CD4-positive, alpha-beta T cell treated with Interleukin-15 for 4 hours (primary cell): ENCODE data around the gene PTPA.
"Not testable (repeated sequence)": the region's sequence is repeated elsewhere in the genome, so short reads cannot be mapped to it uniquely, and the experiment has no call there.

Experiments
- DNase-seq: peaks from one replicate; pipeline ENCODE4 v3.0.0-alpha.2; 2020; ENCODE audit warnings: low spot score

PTPA gene

DNA sequence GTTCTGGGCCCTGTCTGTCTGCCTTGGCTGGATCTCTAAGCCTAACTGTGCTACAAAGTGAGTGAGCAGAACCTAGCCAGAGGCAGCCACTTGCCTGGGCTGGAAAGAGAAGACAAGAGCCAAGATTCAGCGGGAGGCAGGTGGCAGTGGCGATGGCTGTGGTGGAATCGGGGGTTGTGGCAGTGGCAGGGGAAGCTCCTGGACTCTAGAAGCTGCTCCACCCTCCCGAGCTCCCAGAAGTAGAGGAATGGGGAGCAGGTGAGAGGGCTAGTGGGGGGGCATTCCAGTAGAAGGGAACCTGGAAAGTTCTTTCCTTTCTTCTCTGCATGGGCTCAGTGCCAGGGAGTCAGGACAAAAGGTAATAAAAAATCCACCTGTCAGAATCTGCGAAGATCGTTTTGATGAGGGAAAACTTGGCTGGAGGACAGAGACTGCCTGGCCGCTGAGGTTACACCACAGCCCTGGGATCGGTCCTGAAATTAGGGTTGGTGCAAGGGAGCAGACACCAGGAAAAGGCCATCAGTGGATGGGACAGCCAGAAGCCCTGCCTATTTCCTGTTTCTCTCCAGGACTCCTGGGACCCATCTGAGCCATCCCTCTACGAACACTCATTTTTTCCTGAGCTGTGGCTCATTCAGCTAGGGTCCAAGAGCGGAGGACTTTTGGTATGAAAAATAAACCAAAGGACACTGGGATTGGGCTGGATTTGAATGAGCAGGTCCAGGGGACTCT is 2.2 kb upstream of the PTPA start:
- no peak for DNase-seq

DNA sequence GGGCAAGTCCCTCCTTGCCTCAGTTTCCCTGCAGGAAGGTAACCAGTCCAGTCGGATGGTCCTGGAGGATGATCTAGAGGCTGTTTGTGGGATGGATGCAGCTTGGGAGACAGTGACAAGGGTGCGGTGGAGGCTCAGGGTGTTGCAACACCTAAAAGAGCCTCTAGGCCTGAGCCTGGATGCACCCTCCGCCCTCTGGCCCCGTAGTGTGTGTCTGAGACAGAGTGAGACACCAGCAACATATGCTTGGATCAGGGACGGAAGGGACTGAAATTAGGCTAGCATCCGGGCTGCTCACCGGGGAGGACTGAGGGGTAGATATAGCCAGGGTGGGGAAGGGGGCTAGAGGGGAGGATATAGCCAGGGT is 1.7 kb upstream of the PTPA start:
- DNase-seq, result no peak

DNA sequence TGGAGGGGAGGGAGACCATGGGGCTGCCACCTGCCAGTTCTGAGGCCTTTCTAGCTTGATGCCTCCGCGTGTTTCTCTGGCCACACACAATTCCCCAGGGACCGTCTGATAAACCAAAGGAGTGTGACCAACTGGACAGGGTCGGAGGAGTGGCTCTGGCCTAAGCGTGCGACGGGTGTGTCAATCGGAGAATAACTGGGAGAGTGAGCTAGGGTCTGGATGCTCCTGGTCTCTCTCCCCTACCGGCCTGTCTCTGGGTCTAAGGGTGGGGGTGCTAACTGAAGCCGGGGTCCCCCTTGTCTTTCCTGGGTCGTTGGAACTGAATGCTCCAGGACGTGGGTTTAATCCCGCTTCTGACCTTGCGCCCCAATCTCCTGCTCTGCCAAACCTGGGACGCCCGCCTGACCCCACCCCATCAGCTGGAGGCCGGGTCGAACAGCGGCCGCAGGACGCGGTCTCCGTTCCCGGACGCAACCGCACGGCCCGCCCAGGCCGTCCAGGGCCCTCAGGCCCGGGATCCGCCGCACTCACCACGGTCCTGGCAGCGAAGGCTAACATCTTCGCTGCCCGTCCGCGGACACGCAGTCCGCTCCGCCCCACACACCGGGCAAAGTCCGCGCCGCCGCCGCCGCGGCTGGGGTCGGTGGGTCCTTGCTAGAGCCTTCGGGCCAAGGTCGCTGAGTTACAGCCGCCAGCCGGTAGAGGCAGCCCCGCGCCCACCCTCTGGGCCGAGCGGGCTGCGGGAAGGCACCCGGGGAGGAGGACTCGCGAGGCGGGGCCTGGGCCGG is 1.1 kb upstream of the PTPA start:
- DNase-seq, result no peak

DNA sequence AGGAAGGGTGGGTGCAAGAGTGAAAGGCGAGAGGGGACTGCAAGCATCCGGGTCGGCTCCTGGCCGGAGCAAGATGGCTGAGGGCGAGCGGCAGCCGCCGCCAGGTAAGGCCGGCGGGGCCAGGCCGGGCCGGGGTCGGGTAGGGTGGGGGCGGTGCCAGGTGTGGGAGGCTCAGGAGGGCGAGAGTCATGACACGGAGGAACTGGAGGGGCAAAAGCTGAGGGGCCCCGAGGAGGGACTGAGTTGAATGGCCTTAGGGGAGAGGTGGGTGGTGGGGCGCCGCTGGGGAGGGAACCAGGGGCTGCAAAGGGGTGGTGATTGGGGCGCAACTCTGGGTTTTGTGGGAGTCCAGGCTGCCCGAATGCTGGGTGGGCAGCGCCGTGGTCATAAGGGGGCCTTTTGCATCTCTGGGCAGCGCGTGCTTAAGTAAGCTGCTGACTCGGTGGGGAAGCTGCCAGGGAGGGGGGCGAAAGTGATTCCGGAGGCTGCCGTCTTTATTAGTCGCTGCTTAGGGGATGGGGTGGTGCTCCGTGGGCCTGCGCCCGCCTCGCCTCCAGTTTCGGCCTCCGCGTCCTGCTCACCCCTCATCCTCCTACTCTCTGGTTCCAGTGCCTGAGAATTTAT is 425 bp downstream of the PTPA start:
- DNase-seq, result peak; percentile 2

DNA sequence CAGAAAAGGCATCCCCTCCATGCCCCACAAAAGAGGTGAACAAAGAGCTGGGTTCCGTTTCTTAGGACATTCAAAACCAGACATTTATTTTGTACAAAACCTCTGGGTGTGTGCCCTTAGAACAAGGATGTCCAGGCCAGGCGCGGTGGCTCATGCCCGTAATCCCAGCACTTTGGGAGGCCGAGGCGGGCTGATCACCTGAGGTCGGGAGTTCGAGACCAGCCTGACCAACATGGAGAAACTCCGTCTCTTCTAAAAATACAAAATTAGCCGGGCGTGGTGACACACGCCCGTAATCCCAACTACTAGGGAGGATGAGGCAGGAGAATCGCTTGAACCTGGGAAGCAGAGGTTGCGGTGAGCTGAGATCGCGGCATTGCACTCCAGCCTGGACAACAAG is 1.3 kb downstream of the PTPA start:
- DNase-seq, result not testable (repeated sequence)

DNA sequence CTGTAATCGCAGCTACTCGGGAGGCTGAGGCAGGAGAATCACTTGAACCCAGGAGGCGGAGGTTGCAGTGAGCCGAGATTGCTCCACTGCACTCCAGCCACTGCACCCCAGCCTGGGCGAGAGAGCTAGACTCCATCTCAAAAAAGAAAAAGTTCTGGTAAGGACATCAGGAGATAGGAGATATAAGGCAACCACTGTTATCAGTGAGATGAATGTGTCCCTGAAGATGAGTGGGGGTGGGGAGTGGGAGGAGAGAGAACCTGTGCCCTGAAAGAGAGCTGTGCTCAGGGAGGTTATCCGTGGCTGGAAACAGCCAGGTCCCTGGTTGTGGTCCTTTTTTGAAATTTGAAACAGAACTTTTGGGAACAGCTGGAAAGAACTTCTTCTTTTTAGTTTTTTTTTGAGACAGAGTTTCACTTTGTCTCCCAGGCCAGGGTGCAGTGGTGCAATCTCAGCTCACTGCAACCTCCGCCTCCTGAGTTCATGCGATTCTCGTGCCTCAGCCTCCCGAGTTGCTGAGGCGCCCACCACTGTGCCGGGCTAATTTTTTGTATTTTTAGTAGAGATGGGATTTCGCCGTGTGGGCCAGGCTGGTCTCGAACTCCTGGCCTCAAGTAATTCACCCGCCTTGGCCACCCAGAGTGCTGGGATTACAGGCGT is 2.6 kb downstream of the PTPA start:
- DNase-seq, result no peak

DNA sequence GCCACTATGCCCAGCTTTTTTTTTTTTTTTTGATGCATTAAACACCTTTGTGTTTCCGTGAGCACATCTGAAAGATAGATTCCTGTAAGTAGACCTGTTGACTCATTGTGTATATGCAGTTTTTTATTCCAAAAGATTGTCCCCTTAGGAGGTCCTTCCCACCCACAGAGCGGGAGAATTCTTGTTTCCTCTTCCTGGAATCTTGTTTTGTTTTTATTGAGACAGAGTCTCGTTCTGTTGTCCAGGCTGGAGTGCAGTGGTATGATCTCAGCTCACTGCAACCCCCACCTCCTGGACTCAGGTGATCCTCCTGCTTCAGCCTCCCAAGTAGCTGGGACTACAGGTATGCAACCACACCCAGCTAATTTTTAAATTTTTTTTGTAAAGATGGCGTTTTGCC is 7.6 kb downstream of the PTPA start:
- no peak for DNase-seq

DNA sequence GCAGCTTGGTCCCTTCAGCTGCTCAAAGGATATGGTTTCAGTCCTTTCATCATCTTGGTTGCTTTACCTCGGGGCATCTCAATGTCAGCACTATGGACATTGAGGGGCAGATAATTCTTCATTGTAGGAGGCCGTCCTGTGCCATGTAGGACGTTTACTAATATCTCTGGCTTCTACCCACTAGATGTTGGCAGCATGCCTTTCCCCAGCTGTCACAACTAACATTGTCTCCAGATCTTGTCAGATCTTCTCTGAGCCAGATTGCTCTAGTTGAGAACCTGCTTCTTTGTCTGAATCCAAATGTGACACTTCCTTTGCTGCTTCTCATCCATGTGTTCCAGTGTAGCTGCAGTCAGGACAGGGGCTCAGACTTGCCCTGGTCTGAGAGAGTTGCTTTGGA is 10.3 kb downstream of the PTPA start:
- DNase-seq, result no peak

DNA sequence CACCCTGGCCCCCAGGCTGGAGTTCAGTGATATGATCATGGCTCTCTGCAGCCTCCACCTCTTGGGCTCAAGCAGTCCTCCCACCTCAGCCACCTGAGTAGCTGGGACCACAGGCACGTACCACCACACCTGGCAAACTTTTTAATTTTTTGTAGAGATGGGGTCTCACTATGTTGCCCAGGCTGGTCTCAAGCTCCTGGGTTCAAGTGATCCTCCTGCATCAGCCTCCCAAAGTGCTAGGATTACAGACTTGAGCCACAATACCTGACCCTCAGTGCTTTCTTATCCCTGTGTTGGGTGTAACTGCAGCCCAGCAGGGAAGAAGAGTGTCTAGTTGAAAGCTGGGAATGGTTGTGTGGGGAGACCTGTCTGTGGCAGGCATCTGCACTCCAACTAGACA is 10.9 kb downstream of the PTPA start:
- DNase-seq, result no peak

DNA sequence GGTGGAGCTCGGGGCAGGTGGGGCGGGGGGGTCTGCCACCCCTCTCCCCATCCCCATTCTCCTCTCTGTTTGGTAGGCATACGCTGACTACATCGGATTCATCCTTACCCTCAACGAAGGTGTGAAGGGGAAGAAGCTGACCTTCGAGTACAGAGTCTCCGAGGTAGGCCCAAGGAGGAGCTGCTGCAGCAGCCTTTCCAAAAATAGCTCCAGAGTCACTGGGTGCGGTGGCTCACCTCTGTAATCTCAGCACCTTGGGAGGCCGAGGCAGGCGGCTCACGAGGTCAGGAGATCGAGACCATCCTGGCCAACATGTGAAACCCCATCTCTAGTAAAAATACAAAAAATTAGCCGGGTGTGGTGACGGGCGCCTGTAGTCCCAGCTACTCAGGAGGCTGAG is 11.8 kb downstream of the PTPA start:
- not testable (repeated sequence) for DNase-seq

DNA sequence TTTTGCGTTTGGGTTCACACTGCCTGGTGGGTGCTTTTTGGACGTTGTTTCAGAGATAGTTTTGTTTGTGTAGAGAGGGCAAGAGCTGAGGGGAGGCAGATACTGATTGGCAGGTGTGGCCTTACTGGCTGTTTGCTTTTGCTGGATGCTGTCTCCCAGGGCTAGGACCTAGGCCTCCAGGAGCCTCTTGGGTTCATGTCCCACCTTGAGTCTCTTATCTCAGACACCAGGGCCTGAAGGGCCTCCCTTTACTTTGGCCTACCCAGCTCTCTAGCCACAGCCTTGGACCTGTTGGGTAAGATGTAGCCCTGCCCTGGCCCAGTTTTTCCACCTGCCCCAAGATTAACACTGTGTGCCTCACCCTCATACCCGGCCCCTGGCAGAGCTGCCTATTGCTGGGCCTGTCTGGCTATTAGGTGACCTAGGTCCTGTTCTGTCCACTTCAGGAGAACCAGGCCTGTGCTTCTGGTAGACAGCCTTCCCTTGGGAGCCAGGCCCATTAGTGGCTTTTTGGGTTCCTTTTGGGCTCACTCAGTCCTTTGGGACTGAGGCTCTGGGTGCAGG is 13.4 kb downstream of the PTPA start:
- DNase-seq, result no peak

DNA sequence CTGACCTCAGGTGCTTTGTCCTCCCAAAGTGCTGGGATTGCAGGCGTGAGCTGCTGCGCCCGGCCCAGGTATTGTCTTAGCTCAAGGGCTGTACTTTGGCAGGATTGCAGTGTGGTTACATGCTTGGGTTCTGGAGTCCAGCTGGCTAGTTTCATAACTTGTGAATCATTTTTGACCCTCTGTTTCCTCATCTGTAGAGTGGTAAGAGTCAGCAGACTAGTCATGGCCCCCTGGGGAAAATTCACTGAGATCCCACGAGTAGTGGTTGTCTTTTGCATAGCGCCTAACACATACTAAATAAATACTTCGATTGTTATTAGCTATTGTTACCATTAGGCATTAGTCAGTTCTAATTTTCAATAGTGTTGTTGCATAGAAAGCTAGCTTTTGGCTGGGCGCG is 14.3 kb downstream of the PTPA start:
- DNase-seq, result no peak

DNA sequence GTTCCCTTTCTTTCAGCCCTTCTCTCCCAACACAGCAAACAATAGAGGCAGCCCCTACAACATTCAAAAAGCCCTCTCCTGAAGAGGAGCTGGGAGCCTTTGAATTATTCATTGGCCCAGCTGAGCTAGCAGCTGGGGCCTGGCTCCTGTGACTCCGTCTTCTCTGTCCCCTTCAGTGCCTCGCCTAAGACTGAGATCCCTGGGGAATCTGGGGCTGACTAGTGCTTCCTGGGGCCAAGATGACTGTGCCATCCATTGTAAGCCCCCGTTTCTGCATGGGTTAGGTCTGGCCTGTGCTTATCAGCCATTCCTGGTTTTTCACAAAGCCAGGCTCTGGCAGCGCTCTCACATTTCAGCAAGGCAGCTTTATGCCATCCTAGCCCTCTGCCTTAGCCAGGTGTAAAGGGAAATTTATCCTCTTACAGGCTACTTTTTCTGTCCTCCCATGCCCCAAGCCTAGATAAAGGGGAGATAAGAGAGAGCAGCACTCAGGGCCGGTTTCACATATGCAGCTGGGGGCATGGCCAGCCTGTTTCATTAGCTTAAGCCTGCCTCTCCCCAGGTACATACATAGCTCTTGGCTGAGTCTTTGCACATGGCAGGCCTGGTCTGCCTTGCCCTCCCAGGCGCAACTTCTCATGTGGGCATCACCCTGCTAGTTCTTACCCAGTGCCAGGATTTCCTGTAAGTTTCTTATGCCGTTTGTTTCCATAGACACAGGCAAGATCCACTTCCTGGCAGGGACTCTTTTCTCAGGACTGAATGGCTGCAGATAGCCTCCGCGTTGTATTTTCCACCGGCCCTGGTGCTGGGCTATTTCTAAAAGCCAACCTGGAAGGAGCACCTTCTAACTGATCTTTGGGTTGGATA is 15.8 kb downstream of the PTPA start:
- no peak for DNase-seq

DNA sequence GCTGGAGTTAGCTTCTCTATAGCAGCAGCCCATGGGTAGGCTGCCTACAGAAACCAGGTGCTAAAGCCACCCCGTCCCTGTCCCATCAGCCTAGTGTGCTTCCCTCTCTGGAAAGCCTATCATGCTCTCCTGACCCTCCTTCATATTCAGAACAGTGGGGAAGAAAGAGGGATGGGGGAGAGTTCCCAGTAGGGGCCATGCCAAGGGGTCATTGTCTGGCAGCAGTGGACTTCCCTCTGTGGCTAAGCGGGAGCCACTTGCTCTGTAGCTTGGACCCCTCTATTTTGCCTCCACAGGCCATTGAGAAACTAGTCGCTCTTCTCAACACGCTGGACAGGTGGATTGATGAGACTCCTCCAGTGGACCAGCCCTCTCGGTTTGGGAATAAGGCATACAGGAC is 17.5 kb downstream of the PTPA start:
- DNase-seq, result no peak

DNA sequence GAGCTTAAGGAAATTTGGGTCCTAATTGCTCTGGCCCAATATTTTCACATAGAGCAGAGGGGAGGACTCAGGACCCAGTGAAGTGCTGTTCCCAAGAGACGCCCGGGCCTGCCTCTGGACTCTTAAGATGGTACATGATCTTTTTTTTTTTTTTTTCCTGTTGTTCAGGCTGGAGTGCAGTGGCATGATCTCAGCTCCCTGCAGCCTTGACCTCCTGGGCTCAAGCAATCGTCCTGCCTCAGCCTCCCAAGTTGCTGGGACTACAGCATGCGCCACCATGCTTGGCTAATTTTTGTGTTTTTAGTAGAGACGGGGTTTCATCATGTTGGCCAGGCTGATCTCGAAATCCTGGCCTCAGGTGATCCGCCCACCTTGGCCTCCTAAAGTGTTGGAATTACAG is 19.1 kb downstream of the PTPA start:
- not testable (repeated sequence) for DNase-seq

DNA sequence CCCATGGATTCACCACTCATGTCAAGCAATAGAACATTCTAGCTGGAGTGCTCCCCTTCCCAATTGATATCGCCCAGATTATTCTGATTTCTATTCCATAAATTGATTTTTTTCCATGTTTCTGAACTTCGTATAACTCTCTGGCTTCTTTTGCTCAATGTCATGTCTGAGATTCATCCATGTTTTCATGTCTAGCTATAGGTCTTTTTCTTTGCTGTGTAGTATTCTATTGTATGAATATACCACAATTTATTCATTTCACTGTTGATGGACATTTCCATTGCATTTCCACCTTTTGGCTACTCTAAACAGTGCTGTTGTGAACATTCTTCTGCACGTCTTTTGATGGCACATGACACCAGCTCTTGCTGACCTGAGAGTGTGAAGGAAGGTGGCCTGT is 19.6 kb downstream of the PTPA start:
- DNase-seq, result no peak

DNA sequence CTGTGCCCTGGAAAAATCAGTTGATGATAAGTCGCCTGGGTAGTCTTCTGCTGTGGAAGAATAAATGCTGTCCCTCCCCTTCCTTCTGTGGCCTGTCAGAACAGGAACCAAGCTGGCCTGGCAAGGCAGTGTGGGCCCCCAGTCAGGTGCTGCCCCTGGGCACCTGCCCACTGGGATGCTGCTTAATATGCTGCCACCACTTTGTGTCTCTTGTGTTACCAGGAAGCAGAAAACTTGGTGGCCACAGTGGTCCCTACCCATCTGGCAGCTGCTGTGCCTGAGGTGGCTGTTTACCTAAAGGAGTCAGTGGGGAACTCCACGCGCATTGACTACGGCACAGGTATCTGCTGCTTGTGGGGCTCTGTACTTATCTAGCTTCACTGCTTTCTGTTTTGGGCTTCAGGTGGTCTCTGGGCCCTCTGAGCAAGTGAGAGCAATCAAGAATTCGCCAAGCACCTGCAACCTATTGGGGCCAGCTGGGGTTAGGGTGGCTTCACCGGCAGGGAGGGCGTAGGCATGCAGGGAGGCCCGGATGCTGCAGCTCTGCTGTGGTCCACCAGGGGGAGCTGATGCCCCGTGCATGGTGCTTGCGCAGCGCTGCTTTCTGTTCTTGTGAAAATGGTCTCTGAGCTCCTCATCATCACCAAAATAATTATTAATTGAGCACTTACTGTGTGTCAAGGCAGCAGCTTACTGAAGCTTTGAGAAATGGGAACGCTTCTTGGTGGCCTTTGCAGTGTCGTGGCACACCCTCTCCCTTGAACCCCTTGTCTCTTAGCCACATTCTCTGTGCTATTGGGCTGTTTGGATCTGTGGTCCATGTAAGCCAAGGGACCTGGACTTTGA is 20.3 kb downstream of the PTPA start:
- DNase-seq, result peak; percentile 88

DNA sequence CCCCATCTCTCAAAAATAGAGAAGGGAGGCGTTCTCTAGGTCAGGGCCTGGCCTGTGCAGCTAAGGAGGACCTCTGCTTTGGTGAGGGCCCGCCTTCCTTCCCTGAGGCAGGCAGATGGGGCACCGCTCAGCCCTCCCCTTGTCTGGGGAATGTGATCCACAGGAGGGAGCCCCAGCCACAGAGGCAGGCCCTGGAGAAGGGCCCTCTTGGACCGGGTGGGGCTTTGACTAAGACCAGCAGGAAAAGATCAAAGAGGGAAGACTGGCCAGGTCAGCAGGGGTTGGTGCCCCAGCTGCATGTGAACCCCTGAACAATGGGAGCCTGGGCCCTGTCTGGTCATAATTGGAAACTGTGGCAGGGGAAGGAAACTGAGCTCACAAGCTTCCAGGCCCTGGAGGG is 21.9 kb downstream of the PTPA start:
- DNase-seq, result no peak

DNA sequence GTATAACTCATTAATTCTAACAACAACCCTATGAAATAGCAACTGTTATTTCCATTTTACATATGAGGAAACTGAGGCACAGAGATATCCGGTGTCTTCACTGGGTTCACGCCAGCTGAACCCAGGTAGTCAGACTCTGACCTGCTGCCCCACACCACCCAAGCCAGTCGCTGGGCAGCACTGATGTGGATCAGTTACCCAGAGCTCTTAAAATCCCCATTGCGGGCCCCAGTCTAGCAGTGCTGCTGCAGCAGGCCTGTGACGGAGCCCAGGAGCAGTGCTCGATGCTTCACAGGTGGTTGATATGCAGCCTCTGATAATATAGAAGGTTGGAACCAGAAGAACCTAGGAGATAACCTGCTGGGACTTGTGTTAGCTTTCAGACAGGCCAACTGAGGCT is 24.3 kb downstream of the PTPA start:
- DNase-seq, result no peak

DNA sequence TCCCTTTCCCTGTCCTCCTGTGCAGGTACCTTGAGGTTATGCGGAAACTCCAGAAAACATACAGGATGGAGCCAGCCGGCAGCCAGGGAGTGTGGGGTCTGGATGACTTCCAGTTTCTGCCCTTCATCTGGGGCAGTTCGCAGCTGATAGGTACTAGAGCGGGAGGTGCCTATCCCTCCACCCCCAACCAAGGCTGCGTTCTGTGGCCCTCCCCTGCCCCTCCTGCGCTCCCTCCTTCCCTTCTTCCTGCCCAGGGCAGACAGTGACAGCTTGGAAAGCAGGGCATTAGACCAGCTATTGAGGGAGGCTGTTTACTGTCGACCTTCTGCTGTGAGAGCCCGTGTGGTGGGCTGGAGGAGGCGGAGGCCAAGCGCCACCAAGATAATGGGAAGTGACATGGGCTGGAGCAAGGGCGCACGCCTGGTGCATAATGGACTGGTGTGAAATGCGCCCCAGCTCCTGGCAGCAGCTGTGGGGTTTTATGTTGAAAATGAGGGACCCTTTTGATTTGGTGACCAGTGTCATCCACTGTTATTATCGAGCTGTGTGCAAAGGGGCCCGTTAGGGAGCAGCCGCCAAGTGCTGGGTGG is 25.3 kb downstream of the PTPA start:
- DNase-seq, result no peak
